Esophagus squamous epithelium (tissue), 4 donors: ENCODE results near the gene GPSM3.
"Not testable (repeated sequence)": the region's sequence is repeated elsewhere in the genome, so short reads cannot be mapped to it uniquely, and the experiment has no call there.

Experiments used
- POLR2A ChIP-seq, 4 donors: fragments of 450-650 bp; IDR thresholded peaks; one replicate each; pipeline ENCODE4 v1.6.1; 2017; ENCODE audit warnings: antibody characterized with exemption in 4 of 4, mild to moderate bottlenecking in 4 of 4, moderate library complexity in 3 of 4
- TF ChIP-seq, protein P1 (sequence below), 6 experiments: fragments of 450-650 bp in 4 of 6; fragments of 200-600 bp in 2 of 6; sonication (generic) in 2 of 6; IDR thresholded peaks; one replicate each; pipeline ENCODE4 v1.5.1; 2016 to 2019; ENCODE audit warnings: antibody characterized with exemption in 6 of 6, mild to moderate bottlenecking in 4 of 6, moderate library complexity in 4 of 6

DNA sequence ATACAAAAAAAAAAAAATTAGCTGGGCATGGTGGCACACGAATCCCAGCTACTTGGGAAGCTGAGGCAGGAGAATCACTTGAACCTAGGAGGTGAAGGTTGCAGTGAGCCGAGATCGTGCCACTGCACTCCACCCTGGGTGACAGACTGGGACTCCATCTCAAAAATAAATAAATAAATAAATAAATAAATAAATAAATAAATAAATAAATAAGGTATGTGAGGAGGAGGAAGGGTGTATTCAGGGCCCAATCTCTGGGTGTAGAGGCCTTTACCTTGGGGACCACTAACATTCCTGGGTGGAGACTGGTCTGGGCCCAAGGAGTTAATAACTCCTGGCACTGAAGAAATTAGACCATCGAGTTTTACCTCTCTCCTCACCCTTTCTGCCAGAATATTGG, 19.0 kb upstream of the GPSM3 start:
- TF ChIP-seq, protein P1, sequence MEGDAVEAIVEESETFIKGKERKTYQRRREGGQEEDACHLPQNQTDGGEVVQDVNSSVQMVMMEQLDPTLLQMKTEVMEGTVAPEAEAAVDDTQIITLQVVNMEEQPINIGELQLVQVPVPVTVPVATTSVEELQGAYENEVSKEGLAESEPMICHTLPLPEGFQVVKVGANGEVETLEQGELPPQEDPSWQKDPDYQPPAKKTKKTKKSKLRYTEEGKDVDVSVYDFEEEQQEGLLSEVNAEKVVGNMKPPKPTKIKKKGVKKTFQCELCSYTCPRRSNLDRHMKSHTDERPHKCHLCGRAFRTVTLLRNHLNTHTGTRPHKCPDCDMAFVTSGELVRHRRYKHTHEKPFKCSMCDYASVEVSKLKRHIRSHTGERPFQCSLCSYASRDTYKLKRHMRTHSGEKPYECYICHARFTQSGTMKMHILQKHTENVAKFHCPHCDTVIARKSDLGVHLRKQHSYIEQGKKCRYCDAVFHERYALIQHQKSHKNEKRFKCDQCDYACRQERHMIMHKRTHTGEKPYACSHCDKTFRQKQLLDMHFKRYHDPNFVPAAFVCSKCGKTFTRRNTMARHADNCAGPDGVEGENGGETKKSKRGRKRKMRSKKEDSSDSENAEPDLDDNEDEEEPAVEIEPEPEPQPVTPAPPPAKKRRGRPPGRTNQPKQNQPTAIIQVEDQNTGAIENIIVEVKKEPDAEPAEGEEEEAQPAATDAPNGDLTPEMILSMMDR (IDR thresholded peaks at IDR 0.05) = not testable (repeated sequence)
- not testable (repeated sequence) for TF ChIP-seq POLR2A (IDR thresholded peaks at IDR 0.05)
